C4-2B (cell line): ENCODE data around the gene PIP5KL1.
A peak's percentile ranks its signal among the peaks of the same experiment; 100 is the strongest.

Experiments used
- H3K27ac ChIP-seq: fragments of 450-650 bp; 2 replicates; pipeline ENCODE4 v1.5.1; 2017
- CTCF ChIP-seq: fragments of 450-650 bp; conservative IDR thresholded peaks from 2 replicates; pipeline ENCODE4 v1.5.1; 2017; ENCODE audit warnings: mild to moderate bottlenecking
- ZFX ChIP-seq: fragments of 450-650 bp; IDR thresholded peaks from 2 replicates; pipeline ENCODE4 v1.6.1; 2017

PIP5KL1 gene

GRCh38 chr9:127944586-127945218, 14.1 kb upstream of the PIP5KL1 start:
- TF ChIP-seq ZFX: no peak
- no peak for TF ChIP-seq CTCF
- H3K27ac ChIP-seq: no peak overlapping the region

- TF ChIP-seq CTCF (peak; percentile 83), ZFX (no peak)
These were observed 13.2 kb upstream of the PIP5KL1 start for GRCh38 chr9:127943731-127944144.

GRCh38 chr9:127943011-127943662, 12.6 kb upstream of the PIP5KL1 start:
- TF ChIP-seq CTCF (peak; percentile 67), ZFX (no peak)
- no peak overlapping the region for H3K27ac ChIP-seq

More at GRCh38 chr9:127943731-127944144, 13.2 kb upstream of the PIP5KL1 start:
- H3K27ac ChIP-seq: no peak overlapping the region

GRCh38 chr9:127942216-127943010, 11.8 kb upstream of the PIP5KL1 start:
- no peak overlapping the region for H3K27ac ChIP-seq
- TF ChIP-seq CTCF (peak; percentile 87), ZFX (no peak)

GRCh38 chr9:127941961-127942215, 11.3 kb upstream of the PIP5KL1 start:
- no peak overlapping the region for H3K27ac ChIP-seq
- TF ChIP-seq CTCF: no peak
- TF ChIP-seq ZFX: no peak

GRCh38 chr9:127941062-127941960, 10.7 kb upstream of the PIP5KL1 start:
- no peak overlapping the region for H3K27ac ChIP-seq
- TF ChIP-seq CTCF (no peak), ZFX (no peak)
